Smooth muscle cell (in vitro differentiated cells): ENCODE results near the gene LGALS9. TPM values are rescaled to one million over a fixed set of nuclear protein-coding genes. Genes with fewer than 3 reads are reported as not detected.

Experiments used
- DNase-seq: peaks from one replicate; lab custom pipeline; 2025; ENCODE audit not compliant: unreplicated experiment; lab: John Stamatoyannopoulos, UW
- H2AFZ ChIP-seq: fragments of 200-600 bp; sonication (generic); 2 replicates; pipeline ENCODE4 v1.6.0; 2016; ENCODE audit warnings: antibody characterized with exemption, low read depth, mild to moderate bottlenecking
- H3F3A ChIP-seq: fragments of 200-600 bp; sonication (generic); 2 replicates; pipeline ENCODE4 v1.6.0; 2017; ENCODE audit warnings: antibody characterized with exemption, low read depth
- H3K27ac ChIP-seq: fragments of 200-600 bp; sonication (generic); 2 replicates; pipeline ENCODE4 v1.5.1; 2016; ENCODE audit warnings: low read depth, mild to moderate bottlenecking
- H3K27me3 ChIP-seq: fragments of 200-600 bp; sonication (generic); 2 replicates; pipeline ENCODE4 v1.6.1; 2016; ENCODE audit warnings: low read depth, mild to moderate bottlenecking
- H3K36me3 ChIP-seq: fragments of 200-600 bp; sonication (generic); 2 replicates; pipeline ENCODE4 v1.5.1; 2016; ENCODE audit warnings: low read depth
- H3K4me1 ChIP-seq: fragments of 200-600 bp; sonication (generic); 2 replicates; pipeline ENCODE4 v1.5.1; 2016; ENCODE audit warnings: low read depth
- H3K4me2 ChIP-seq: fragments of 200-600 bp; sonication (generic); 2 replicates; pipeline ENCODE4 v1.6.0; 2016; ENCODE audit warnings: mild to moderate bottlenecking
- H3K4me3 ChIP-seq: fragments of 200-600 bp; sonication (generic); 2 replicates; pipeline ENCODE4 v1.5.1; 2016; ENCODE audit warnings: mild to moderate bottlenecking
- H3K79me2 ChIP-seq: fragments of 200-600 bp; sonication (generic); 2 replicates; pipeline ENCODE4 v1.6.0; 2016; ENCODE audit warnings: low read depth, mild to moderate bottlenecking
- H3K9ac ChIP-seq: fragments of 200-600 bp; sonication (generic); 2 replicates; pipeline ENCODE4 v1.6.0; 2016; ENCODE audit warnings: low read depth
- H3K9me3 ChIP-seq: fragments of 200-600 bp; sonication (generic); replicated peaks from 2 replicates; pipeline ENCODE4 v1.5.1; 2016; ENCODE audit warnings: low read depth
- H4K20me1 ChIP-seq: fragments of 200-600 bp; sonication (generic); 2 replicates; pipeline ENCODE4 v1.6.0; 2016; ENCODE audit warnings: low read depth
- WGBS: methylation state at CpG from one replicate; pipeline ENCODE4 v1.1.7; 2016; ENCODE audit warnings: low lambda C conversion rate; 5-methylcytosine and 5-hydroxymethylcytosine counted together
- polyA plus RNA-seq: library from polyadenylated mRNA; unstranded; fragments of >200 nt; fragmentation: Nextera tagmentation; extraction: Ambion mirVana; gene quantifications from 2 replicates; pipeline ENCODE4 v1.2.1, GENCODE V29; 2016
- total RNA-seq: library from RNA; depleted of rRNA; stranded (reverse); fragments of >200 nt; gene quantifications from 2 replicates; pipeline ENCODE4 v1.2.3, GENCODE V29; 2014
- TF ChIP-seq, protein P1 (sequence below): fragments of 200-600 bp; sonication (generic); IDR thresholded peaks from 2 replicates; pipeline ENCODE4 v1.5.1; 2017; ENCODE audit warnings: borderline replicate concordance, mild to moderate bottlenecking, antibody characterized with exemption; ENCODE audit not compliant: insufficient read depth, poor library complexity, severe bottlenecking

Gene LGALS9
- total and polyA plus RNA-seq, 2 experiments from 2014 or later: 5.8 to 9.7 TPM

DNA sequence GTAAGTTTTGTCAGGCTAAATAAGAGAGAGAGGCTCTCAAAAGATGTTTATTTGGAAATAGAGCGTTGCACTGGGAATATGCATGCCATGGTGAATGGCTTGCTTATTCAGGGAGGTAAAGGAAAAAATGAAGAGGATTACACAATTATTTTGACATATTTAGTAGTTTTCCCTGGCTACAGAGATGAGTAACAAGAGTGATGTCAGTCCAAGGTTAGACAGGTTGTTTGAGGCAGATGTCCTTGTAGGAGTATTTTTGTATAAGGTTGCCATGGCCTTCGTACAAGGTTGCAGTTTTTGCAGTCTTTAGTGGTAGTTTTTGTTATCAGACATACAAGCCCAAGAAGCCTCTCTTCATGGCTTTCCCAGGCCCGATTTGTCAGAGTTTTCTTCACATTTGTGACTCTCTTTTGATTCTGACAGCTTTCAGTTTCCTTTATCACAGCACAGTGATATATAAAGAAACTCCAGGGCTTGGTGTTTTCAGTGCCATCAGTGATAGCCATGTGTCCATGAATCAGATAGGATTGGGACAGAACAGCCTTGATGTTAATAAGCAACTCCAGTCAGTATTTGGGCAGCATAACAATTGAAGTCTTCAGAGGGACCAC lies 18.7 kb upstream of the LGALS9 start:
- Histone ChIP-seq H2AFZ (no peak overlapping the region), H3K36me3 (peaks cover 35% of the 10 kb centered on the region), H3K27me3 (no peaks in the 10 kb centered on the region), H3K79me2 (no peaks in the 10 kb centered on the region), H3K4me1 (no peaks in the 10 kb centered on the region), H3F3A (no peaks in the 10 kb centered on the region), H3K9ac (no peak overlapping the region), H3K9me3 (no peaks in the 10 kb centered on the region), H4K20me1 (peaks cover 65% of the 10 kb centered on the region), H3K4me2 (no peak overlapping the region), H3K4me3 (no peak overlapping the region), H3K27ac (no peak overlapping the region)
- no peak for DNase-seq
- WGBS: 94% methylated on average over 3 of the region's 3 CpGs
- TF ChIP-seq, protein P1, sequence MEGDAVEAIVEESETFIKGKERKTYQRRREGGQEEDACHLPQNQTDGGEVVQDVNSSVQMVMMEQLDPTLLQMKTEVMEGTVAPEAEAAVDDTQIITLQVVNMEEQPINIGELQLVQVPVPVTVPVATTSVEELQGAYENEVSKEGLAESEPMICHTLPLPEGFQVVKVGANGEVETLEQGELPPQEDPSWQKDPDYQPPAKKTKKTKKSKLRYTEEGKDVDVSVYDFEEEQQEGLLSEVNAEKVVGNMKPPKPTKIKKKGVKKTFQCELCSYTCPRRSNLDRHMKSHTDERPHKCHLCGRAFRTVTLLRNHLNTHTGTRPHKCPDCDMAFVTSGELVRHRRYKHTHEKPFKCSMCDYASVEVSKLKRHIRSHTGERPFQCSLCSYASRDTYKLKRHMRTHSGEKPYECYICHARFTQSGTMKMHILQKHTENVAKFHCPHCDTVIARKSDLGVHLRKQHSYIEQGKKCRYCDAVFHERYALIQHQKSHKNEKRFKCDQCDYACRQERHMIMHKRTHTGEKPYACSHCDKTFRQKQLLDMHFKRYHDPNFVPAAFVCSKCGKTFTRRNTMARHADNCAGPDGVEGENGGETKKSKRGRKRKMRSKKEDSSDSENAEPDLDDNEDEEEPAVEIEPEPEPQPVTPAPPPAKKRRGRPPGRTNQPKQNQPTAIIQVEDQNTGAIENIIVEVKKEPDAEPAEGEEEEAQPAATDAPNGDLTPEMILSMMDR: no peak

DNA sequence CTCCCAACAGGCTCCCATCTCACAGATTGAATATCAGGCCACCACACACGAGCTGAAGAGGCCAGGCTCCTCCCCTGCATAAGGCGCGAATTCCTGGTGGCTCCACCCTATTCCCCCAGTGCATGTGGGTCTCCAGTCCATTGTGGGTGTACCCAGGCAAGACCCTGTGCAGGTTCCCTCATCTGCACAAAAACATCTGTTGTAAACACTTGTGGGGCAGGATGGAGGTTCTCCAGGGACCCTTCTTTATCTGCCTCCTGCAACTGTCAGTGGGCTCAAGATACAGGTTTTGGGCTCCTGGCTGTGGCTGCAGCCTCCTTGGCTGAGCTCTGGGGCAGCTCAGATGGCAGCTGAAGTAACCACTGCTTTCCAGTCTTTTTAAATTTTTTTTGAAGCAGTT lies 17.6 kb upstream of the LGALS9 start:
- H3K9ac ChIP-seq: no peak overlapping the region
- no peak overlapping the region for H3K4me2 ChIP-seq
- H3F3A ChIP-seq: no peaks in the 10 kb centered on the region
- no peaks in the 10 kb centered on the region for H3K9me3 ChIP-seq
- H3K27ac ChIP-seq: no peak overlapping the region
- TF ChIP-seq, protein P1: no peak
- no peaks in the 10 kb centered on the region for H3K79me2 ChIP-seq
- DNase-seq: no peak
- H3K27me3 ChIP-seq: no peaks in the 10 kb centered on the region
- no peak overlapping the region for H2AFZ ChIP-seq
- no peaks in the 10 kb centered on the region for H3K4me1 ChIP-seq
- WGBS: 86% methylated on average over 3 of the region's 3 CpGs
- no peak overlapping the region for H3K4me3 ChIP-seq
- peaks cover 35% of the 10 kb centered on the region for H3K36me3 ChIP-seq
- H4K20me1 ChIP-seq: peaks cover 64% of the 10 kb centered on the region

DNA sequence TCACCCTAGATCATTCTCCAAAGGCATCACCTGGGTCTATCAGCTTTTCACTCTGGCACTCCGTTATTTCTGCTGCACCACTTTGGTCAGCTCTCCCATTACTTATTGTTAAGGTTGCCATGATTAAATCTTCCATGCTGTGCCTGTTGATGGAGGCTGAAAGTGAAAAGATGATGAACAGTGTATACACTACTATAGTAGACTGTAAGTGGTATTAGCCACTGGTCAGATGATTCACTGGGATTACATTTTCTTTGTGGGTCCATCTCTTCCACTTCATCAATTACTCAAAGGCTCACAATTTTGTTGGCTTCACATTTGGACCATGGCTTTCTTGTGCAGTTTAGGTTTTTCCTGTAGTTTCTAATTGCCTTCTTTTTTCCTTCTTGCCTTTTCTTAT lies 15.9 kb upstream of the LGALS9 start:
- Histone ChIP-seq H3F3A (no peaks in the 10 kb centered on the region), H3K27ac (no peak overlapping the region), H3K9ac (no peak overlapping the region), H3K4me3 (no peak overlapping the region), H3K9me3 (no peaks in the 10 kb centered on the region), H3K4me2 (no peak overlapping the region), H2AFZ (no peak overlapping the region), H3K4me1 (no peaks in the 10 kb centered on the region), H4K20me1 (peaks cover 65% of the 10 kb centered on the region), H3K36me3 (peaks cover 27% of the 10 kb centered on the region), H3K79me2 (no peaks in the 10 kb centered on the region), H3K27me3 (no peaks in the 10 kb centered on the region)
- 95% methylated on average over 1 of the region's 1 CpG for WGBS
- no peak for DNase-seq
- TF ChIP-seq, protein P1: no peak

DNA sequence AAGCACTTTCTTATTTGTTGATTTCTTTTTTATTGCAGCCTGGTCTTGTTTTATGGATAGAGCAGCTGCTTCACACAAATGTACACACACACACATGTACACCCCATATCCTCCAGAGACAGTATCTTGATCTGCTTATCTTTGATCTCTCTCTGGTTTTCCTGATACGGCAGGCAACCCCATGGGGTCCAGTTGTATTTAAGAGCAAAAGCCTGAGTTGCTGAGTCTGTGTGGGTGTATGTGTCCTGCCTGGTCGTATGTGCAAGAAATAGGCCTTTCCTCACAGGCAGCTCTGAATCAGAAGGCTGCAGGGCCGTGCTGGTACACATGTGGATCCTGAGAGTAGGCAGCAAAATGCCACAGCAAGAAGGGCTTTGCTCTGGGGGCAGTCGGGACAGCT lies 14.6 kb upstream of the LGALS9 start:
- Histone ChIP-seq H3K27me3 (no peaks in the 10 kb centered on the region), H3K36me3 (peaks cover 24% of the 10 kb centered on the region)
- WGBS: 65% methylated on average over 4 of the region's 4 CpGs

More for the DNA sequence above, 14.6 kb upstream of the LGALS9 start:
- H3K27ac ChIP-seq: no peak overlapping the region
- no peak for DNase-seq
- no peak overlapping the region for H2AFZ ChIP-seq
- no peaks in the 10 kb centered on the region for H3K4me1 ChIP-seq
- H3K79me2 ChIP-seq: no peaks in the 10 kb centered on the region
- TF ChIP-seq, protein P1: no peak
- H3K4me3 ChIP-seq: no peak overlapping the region
- no peak overlapping the region for H3K9ac ChIP-seq
- no peaks in the 10 kb centered on the region for H3K9me3 ChIP-seq
- H3K4me2 ChIP-seq: no peak overlapping the region
- no peaks in the 10 kb centered on the region for H3F3A ChIP-seq
- H4K20me1 ChIP-seq: peaks cover 67% of the 10 kb centered on the region
